OCI-LY3 (cell line): ENCODE data around the gene TP63.

ENCODE experiments used
- H2AFZ ChIP-seq: fragments of 200-600, 300-600 bp; shearing (Covaris generic); 2 replicates; pipeline ENCODE4 v1.6.0; 2014; ENCODE audit warnings: antibody characterized with exemption, low read depth, low read length
- H3K27ac ChIP-seq: fragments of 200-600, 300-600 bp; sonication (generic); 2 replicates; pipeline ENCODE4 v1.5.1; 2014; ENCODE audit warnings: mild to moderate bottlenecking, low read length, moderate library complexity, mixed read lengths
- H3K27me3 ChIP-seq: fragments of 200-600, 300-600 bp; sonication (generic); 2 replicates; pipeline ENCODE4 v1.6.1; 2014; ENCODE audit warnings: low read depth, low read length, mixed read lengths
- H3K36me3 ChIP-seq: fragments of 200-600, 300-600 bp; sonication (generic); replicated peaks from 2 replicates; pipeline ENCODE3; 2014; ENCODE audit warnings: low read depth, low read length, mixed read lengths
- H3K4me1 ChIP-seq: fragments of 300-600, 200-600 bp; sonication (generic); 2 replicates; pipeline ENCODE4 v1.6.1; 2014; ENCODE audit warnings: low read length, mixed read lengths
- H3K4me2 ChIP-seq: fragments of 200-600, 300-600 bp; sonication (generic); 2 replicates; pipeline ENCODE4 v1.6.1; 2014; ENCODE audit warnings: low read length, mixed read lengths
- H3K4me3 ChIP-seq: fragments of 300-600, 200-600 bp; sonication (generic); 2 replicates; pipeline ENCODE4 v1.5.1; 2014; ENCODE audit warnings: antibody characterized with exemption, mild to moderate bottlenecking, low read length, moderate library complexity
- H3K79me2 ChIP-seq: fragments of 300-600, 200-600 bp; shearing (Covaris generic); 2 replicates; pipeline ENCODE4 v1.6.1; 2014; ENCODE audit warnings: mild to moderate bottlenecking, low read length, mixed read lengths
- H3K9ac ChIP-seq: fragments of 300-600, 200-600 bp; shearing (Covaris generic); 2 replicates; pipeline ENCODE4 v1.6.0; 2014; ENCODE audit warnings: mild to moderate bottlenecking, low read length, moderate library complexity
- H3K9me3 ChIP-seq: fragments of 200-600, 300-600 bp; shearing (Covaris generic); 2 replicates; pipeline ENCODE4 v1.6.1; 2014; ENCODE audit warnings: low read length, mixed read lengths; ENCODE audit not compliant: insufficient read depth
- H4K20me1 ChIP-seq: fragments of 200-600, 300-600 bp; sonication (generic); 2 replicates; pipeline ENCODE4 v1.6.1; 2016; ENCODE audit warnings: low read length, mixed read lengths; ENCODE audit not compliant: insufficient read depth
- EZH2phosphoT487 ChIP-seq: fragments of 200-600 bp; shearing (Covaris generic); IDR thresholded peaks from 2 replicates; pipeline ENCODE4 v1.6.1; 2018; ENCODE audit warnings: antibody characterized with exemption, mixed run types, low read depth
- TF ChIP-seq, protein P1 (sequence below): fragments of 200-600, 300-600 bp; sonication (generic); IDR thresholded peaks from 2 replicates; pipeline ENCODE4 v1.5.1; 2014; ENCODE audit warnings: antibody characterized with exemption, low read length, low read depth

The TP63 gene

DNA sequence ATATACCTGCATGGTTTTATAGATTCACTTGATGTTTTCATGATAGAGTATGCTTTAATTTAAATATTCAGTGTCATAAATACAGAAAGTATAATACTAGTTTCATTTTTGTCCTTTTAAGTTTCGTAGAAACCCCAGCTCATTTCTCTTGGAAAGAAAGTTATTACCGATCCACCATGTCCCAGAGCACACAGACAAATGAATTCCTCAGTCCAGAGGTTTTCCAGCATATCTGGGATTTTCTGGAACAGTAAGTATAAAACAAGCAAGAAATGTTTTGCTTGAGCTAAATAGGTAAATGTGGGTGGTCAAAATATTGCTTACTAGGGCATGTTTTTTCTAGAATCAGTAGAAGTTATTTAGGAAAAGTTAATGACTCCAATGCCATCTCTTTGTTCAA is 106.4 kb downstream of the TP63 start:
- Histone ChIP-seq H3K4me2 (peak overlapping the region; percentile 73), H3K9me3 (0 out of 2 replicates have a peak, but pooled peaks cover 2% of the 10 kb centered on the region), H3K4me3 (peak overlapping the region; percentile 36), H3K79me2 (peaks cover 28% of the 10 kb centered on the region), H3K27me3 (no peaks in the 10 kb centered on the region), H3K27ac (0 out of 2 replicates have a peak overlapping the region, but pooled peaks have one; percentile 4), H3K9ac (no peak overlapping the region), H2AFZ (no peak overlapping the region), H4K20me1 (peaks cover 20% of the 10 kb centered on the region; the same call in 1 of the 2 replicates), H3K36me3 (peaks cover 63% of the 10 kb centered on the region), H3K4me1 (peaks cover 42% of the 10 kb centered on the region)
- no peak for TF ChIP-seq EZH2phosphoT487
- TF ChIP-seq, protein P1, sequence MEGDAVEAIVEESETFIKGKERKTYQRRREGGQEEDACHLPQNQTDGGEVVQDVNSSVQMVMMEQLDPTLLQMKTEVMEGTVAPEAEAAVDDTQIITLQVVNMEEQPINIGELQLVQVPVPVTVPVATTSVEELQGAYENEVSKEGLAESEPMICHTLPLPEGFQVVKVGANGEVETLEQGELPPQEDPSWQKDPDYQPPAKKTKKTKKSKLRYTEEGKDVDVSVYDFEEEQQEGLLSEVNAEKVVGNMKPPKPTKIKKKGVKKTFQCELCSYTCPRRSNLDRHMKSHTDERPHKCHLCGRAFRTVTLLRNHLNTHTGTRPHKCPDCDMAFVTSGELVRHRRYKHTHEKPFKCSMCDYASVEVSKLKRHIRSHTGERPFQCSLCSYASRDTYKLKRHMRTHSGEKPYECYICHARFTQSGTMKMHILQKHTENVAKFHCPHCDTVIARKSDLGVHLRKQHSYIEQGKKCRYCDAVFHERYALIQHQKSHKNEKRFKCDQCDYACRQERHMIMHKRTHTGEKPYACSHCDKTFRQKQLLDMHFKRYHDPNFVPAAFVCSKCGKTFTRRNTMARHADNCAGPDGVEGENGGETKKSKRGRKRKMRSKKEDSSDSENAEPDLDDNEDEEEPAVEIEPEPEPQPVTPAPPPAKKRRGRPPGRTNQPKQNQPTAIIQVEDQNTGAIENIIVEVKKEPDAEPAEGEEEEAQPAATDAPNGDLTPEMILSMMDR: no peak

- Histone ChIP-seq H2AFZ (no peak overlapping the region), H3K79me2 (peaks cover 28% of the 10 kb centered on the region), H3K4me1 (peaks cover 30% of the 10 kb centered on the region), H3K4me2 (no peak overlapping the region), H3K4me3 (no peak overlapping the region), H3K9me3 (0 out of 2 replicates have a peak, but pooled peaks cover 8% of the 10 kb centered on the region), H4K20me1 (peaks cover 11% of the 10 kb centered on the region; the same call in 1 of the 2 replicates), H3K27me3 (no peaks in the 10 kb centered on the region), H3K36me3 (peaks cover 68% of the 10 kb centered on the region), H3K27ac (no peak overlapping the region), H3K9ac (no peak overlapping the region)
- TF ChIP-seq, protein P1: no peak
- no peak for TF ChIP-seq EZH2phosphoT487
Measured at GRCh38 chr3:189739378-189739777, 108.2 kb downstream of the TP63 start.

- H2AFZ ChIP-seq: no peak overlapping the region
- no peak overlapping the region for H3K9ac ChIP-seq
- no peak overlapping the region for H3K4me2 ChIP-seq
- H3K4me3 ChIP-seq: no peak overlapping the region
- peaks cover 14% of the 10 kb centered on the region for H3K9me3 ChIP-seq
- no peak overlapping the region for H3K27ac ChIP-seq
- H3K79me2 ChIP-seq: peaks cover 22% of the 10 kb centered on the region
- no peak for TF ChIP-seq EZH2phosphoT487
- TF ChIP-seq, protein P1: no peak
- peaks cover 69% of the 10 kb centered on the region for H3K36me3 ChIP-seq
- H3K4me1 ChIP-seq: peaks cover 30% of the 10 kb centered on the region
- peaks cover 11% of the 10 kb centered on the region; the same call in 1 of the 2 replicates for H4K20me1 ChIP-seq
- no peaks in the 10 kb centered on the region for H3K27me3 ChIP-seq
Measured at GRCh38 chr3:189740156-189740555, 109.0 kb downstream of the TP63 start.

DNA sequence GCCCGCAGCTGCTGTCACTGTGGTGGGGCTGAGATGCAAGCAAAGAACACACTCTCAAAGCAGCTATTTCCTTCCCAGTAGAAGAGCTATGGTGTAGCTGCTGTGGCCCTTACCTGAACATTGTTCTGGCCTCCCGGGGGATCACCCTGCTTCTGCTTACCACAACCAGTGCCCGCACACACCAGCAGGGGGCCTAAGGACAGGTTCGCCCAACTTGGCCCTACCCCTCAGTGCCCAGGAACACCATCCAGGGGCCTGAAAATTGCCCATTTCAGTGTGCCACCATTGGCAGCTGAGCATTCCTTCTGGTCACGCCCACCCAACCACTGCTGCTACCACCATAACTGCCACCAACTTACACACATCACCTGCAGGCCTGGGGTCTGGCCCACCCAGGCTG is 113.0 kb downstream of the TP63 start:
- no peaks in the 10 kb centered on the region for H4K20me1 ChIP-seq
- no peak overlapping the region for H2AFZ ChIP-seq
- H3K4me3 ChIP-seq: no peak overlapping the region
- no peaks in the 10 kb centered on the region for H3K79me2 ChIP-seq
- peaks cover 4% of the 10 kb centered on the region for H3K4me1 ChIP-seq
- TF ChIP-seq, protein P1: no peak
- TF ChIP-seq EZH2phosphoT487: no peak
- H3K9ac ChIP-seq: no peak overlapping the region
- peaks cover 80% of the 10 kb centered on the region for H3K36me3 ChIP-seq
- H3K4me2 ChIP-seq: no peak overlapping the region
- peaks cover 33% of the 10 kb centered on the region for H3K9me3 ChIP-seq
- H3K27ac ChIP-seq: no peak overlapping the region
- H3K27me3 ChIP-seq: no peaks in the 10 kb centered on the region
